ENCODE data around the gene MAD1L1.

GRCh38 chr7:2111568-2111967, 121.2 kb downstream of the MAD1L1 start:
- TF ChIP-seq ZNF521 (tag by site-specific recombination; IDR thresholded peaks at IDR 0.05) (no peak), ZNF664 (tag by site-specific recombination; IDR thresholded peaks at IDR 0.05) (no peak), ZNF239 (tag by site-specific recombination; IDR thresholded peaks at IDR 0.05) (no peak), ZNF391 (tag by site-specific recombination; IDR thresholded peaks at IDR 0.05; ENCODE audit: borderline replicate concordance, low read depth) (no peak), ZNF121 (tag by site-specific recombination; IDR thresholded peaks at IDR 0.05) (no peak), ZBTB8A (tag by site-specific recombination; IDR thresholded peaks at IDR 0.05) (no peak), ZBTB1 (tag by site-specific recombination; IDR thresholded peaks at IDR 0.05) (no peak), ZNF140 (tag by site-specific recombination; IDR thresholded peaks at IDR 0.05) (no peak), ZNF138 (tag by site-specific recombination; IDR thresholded peaks at IDR 0.05; ENCODE audit: borderline replicate concordance) (no peak), ELK4 (IDR thresholded peaks at IDR 0.05; ENCODE audit: borderline replicate concordance, low read depth, low read length) (no peak), TCF7L2 (IDR thresholded peaks at IDR 0.05; ENCODE audit: borderline replicate concordance, low read depth, low read length) (no peak)
- TF ChIP-seq, protein P1, sequence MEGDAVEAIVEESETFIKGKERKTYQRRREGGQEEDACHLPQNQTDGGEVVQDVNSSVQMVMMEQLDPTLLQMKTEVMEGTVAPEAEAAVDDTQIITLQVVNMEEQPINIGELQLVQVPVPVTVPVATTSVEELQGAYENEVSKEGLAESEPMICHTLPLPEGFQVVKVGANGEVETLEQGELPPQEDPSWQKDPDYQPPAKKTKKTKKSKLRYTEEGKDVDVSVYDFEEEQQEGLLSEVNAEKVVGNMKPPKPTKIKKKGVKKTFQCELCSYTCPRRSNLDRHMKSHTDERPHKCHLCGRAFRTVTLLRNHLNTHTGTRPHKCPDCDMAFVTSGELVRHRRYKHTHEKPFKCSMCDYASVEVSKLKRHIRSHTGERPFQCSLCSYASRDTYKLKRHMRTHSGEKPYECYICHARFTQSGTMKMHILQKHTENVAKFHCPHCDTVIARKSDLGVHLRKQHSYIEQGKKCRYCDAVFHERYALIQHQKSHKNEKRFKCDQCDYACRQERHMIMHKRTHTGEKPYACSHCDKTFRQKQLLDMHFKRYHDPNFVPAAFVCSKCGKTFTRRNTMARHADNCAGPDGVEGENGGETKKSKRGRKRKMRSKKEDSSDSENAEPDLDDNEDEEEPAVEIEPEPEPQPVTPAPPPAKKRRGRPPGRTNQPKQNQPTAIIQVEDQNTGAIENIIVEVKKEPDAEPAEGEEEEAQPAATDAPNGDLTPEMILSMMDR (tag by site-specific recombination; IDR thresholded peaks at IDR 0.05): no peak
- TF ChIP-seq, protein P2, sequence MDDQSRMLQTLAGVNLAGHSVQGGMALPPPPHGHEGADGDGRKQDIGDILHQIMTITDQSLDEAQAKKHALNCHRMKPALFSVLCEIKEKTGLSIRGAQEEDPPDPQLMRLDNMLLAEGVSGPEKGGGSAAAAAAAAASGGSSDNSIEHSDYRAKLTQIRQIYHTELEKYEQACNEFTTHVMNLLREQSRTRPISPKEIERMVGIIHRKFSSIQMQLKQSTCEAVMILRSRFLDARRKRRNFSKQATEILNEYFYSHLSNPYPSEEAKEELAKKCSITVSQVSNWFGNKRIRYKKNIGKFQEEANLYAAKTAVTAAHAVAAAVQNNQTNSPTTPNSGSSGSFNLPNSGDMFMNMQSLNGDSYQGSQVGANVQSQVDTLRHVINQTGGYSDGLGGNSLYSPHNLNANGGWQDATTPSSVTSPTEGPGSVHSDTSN (CRISPR knock-in tag; IDR thresholded peaks at IDR 0.05): no peak

Measured in HEK293 (cell line).